ENCODE results near the gene PAXIP1. TPM values are rescaled to one million over a fixed set of nuclear protein-coding genes. Genes with fewer than 3 reads are reported as not detected.
A peak's percentile ranks its signal among the peaks of the same experiment; 100 is the strongest.
"Not testable (repeated sequence)": the region's sequence is repeated elsewhere in the genome, so short reads cannot be mapped to it uniquely, and the experiment has no call there.

PAXIP1 gene
- total RNA-seq, 2 donors from 2014 or later = 12.0 to 13.0 TPM

- Histone ChIP-seq H3K27me3 (replicated peaks; ENCODE audit: insufficient read depth) (no peaks in the 10 kb centered on the region), H3K27ac (peak overlapping the region; percentile 78), H3K9me3 (no peaks in the 10 kb centered on the region), H3K4me3 (peak overlapping the region; percentile 78), H3K36me3 (no peaks in the 10 kb centered on the region), H3K4me1 (ENCODE audit: control insufficient read depth in 1 of 2, low read depth in 2 of 2) (peaks cover 3 to 10% of the 10 kb centered on the region in 2 donors)
- no peak for DNase-seq (ENCODE audit: low spot score)
- ATAC-seq (ENCODE audit: insufficient number of reproducible peaks, low FRiP score, low read depth) = no peak
- TF ChIP-seq CTCF (IDR thresholded peaks at IDR 0.05) = no peak
Measured at GRCh38 chr7:154929006-154929726, 73.8 kb downstream of the PAXIP1 start.

GRCh38 chr7:154928136-154929005 is 74.6 kb downstream of the PAXIP1 start:
- no peak for TF ChIP-seq CTCF (IDR thresholded peaks at IDR 0.05)
- Histone ChIP-seq H3K4me1 (ENCODE audit: control insufficient read depth in 1 of 2, low read depth in 2 of 2) (peaks cover 3 to 10% of the 10 kb centered on the region in 2 donors), H3K36me3 (no peaks in the 10 kb centered on the region), H3K27me3 (replicated peaks; ENCODE audit: insufficient read depth) (no peaks in the 10 kb centered on the region), H3K27ac (peak overlapping the region; percentile 78), H3K9me3 (no peaks in the 10 kb centered on the region), H3K4me3 (peak overlapping the region; percentile 78)
- DNase-seq (ENCODE audit: low spot score) (no peak), ATAC-seq (ENCODE audit: insufficient number of reproducible peaks, low FRiP score, low read depth) (peak; percentile 80)

- peak overlapping the region; percentile 78 for H3K27ac ChIP-seq
- no peaks in the 10 kb centered on the region for H3K27me3 ChIP-seq (replicated peaks; ENCODE audit: insufficient read depth)
- no peaks in the 10 kb centered on the region for H3K36me3 ChIP-seq
- peaks cover 3 to 10% of the 10 kb centered on the region in 2 donors for H3K4me1 ChIP-seq (ENCODE audit: control insufficient read depth in 1 of 2, low read depth in 2 of 2)
- TF ChIP-seq CTCF (IDR thresholded peaks at IDR 0.05) = peak; percentile 56
- DNase-seq (ENCODE audit: low spot score) (peak; percentile 69), ATAC-seq (ENCODE audit: insufficient number of reproducible peaks, low FRiP score, low read depth) (peak; percentile 74)
- H3K9me3 ChIP-seq = no peaks in the 10 kb centered on the region
- H3K4me3 ChIP-seq = peak overlapping the region; percentile 78
Measured at GRCh38 chr7:154927624-154928125, 75.2 kb downstream of the PAXIP1 start.

- not testable (repeated sequence) for DNase-seq (ENCODE audit: low spot score); ATAC-seq (ENCODE audit: insufficient number of reproducible peaks, low FRiP score, low read depth); H3K27me3 ChIP-seq (replicated peaks; ENCODE audit: insufficient read depth)
Measured at GRCh38 chr7:154922472-154922871, 80.5 kb downstream of the PAXIP1 start.

GRCh38 chr7:154919344-154920225 is 83.3 kb downstream of the PAXIP1 start:
- TF ChIP-seq CTCF (IDR thresholded peaks at IDR 0.05) = no peak
- ATAC-seq (ENCODE audit: insufficient number of reproducible peaks, low FRiP score, low read depth) = no peak
- H3K4me1 ChIP-seq (ENCODE audit: control insufficient read depth in 1 of 2, low read depth in 2 of 2) = no peaks in the 10 kb centered on the region
- no peaks in the 10 kb centered on the region for H3K36me3 ChIP-seq
- no peak overlapping the region for H3K27ac ChIP-seq
- no peak for DNase-seq (ENCODE audit: low spot score)
- no peaks in the 10 kb centered on the region for H3K9me3 ChIP-seq
- no peak overlapping the region for H3K4me3 ChIP-seq
- no peaks in the 10 kb centered on the region for H3K27me3 ChIP-seq (replicated peaks; ENCODE audit: insufficient read depth)

More at GRCh38 chr7:154922472-154922871, 80.5 kb downstream of the PAXIP1 start:
- not testable (repeated sequence) for H3K27ac ChIP-seq; H3K4me3 ChIP-seq; H3K4me1 ChIP-seq (ENCODE audit: control insufficient read depth in 1 of 2, low read depth in 2 of 2); H3K9me3 ChIP-seq; H3K36me3 ChIP-seq

Measured in thoracic aorta (tissue), 2 donors.